ENCODE data around the gene SLBP.

- TF ChIP-seq CTCF (IDR thresholded peaks at IDR 0.05), result no peak
- no peak for TF ChIP-seq POLR2A (IDR thresholded peaks at IDR 0.05)
These were observed 24.7 kb upstream of the SLBP start for GRCh38 chr4:1736812-1737211.
